Esophagus muscularis mucosa (tissue), 3 donors: ENCODE data around the gene RPS2.

ENCODE experiments used
- CTCF ChIP-seq, 3 experiments: fragments of 200-600 bp in 2 of 3; fragments of 450-650 bp in 1 of 3; sonication (generic) in 2 of 3; IDR thresholded peaks; one replicate each; pipeline ENCODE4 v1.5.1; 2017 to 2019; ENCODE audit warnings: antibody characterized with exemption in 3 of 3, mild to moderate bottlenecking in 2 of 3, moderate library complexity in 1 of 3
- EP300 ChIP-seq: sonication (generic); formaldehyde crosslinking; IDR thresholded peaks from one replicate; pipeline ENCODE4 v1.6.1; 2017; ENCODE audit warnings: antibody characterized with exemption

DNA sequence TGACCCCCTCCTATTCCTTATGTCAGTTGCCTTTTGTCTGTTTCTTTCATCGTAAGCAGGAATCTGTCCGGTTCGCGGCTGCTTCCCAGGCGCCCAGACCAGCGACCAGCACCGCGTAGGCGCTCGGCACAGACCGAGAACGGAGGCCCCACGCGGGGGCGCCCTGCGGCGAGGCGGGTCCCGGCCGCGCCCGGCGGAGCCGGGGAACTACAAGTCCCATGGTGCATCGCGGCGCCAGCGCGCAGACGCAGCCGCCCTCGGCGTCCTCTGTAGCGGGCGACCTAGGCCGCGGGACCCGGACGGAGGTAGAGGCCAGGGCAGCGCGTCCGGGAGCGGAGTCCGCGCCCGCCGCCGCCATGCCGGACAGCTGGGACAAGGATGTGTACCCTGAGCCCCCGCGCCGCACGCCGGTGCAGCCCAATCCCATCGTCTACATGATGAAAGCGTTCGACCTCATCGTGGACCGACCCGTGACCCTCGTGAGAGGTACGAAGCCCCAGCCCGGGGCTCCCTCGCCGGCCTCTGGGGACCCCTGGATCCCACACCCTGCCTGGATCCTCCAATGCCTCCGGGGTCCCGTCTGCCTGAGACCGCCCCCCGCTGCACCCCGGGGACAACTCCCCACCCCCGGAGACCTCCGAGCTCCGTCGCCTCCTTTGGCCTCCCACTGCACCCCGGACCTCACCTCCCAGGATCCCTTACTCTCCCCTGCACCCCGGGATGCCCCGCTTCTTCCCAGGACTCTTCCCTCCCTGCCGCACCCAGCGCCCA, 5.2 kb downstream of the RPS2 start, which contains the start of gene NDUFB10:
- TF ChIP-seq CTCF (IDR thresholded peaks at IDR 0.05) = peak; percentile 67 to 83 (median 72)
- no peak for TF ChIP-seq EP300
